HG03159 (cell line): Measurements from ENCODE around the gene SLC2A3.
"Not testable (repeated sequence)": the region's sequence is repeated elsewhere in the genome, so short reads cannot be mapped to it uniquely, and the experiment has no call there.

Experiments
- ATAC-seq: cut with Tn5 transposase; IDR thresholded peaks from one replicate; pipeline ENCODE4 v1.9.1; 2021; ENCODE audit warnings: mild to moderate bottlenecking, moderate library complexity; ENCODE audit not compliant: unreplicated experiment

Gene SLC2A3

GRCh38 chr12:7935590-7936581, at the start of gene SLC2A3:
SLC2A3 (minus strand) TSS chr12:7936187; CDS start chr12:7936034, 153 bp downstream.
- ATAC-seq = peak; percentile 25

DNA sequence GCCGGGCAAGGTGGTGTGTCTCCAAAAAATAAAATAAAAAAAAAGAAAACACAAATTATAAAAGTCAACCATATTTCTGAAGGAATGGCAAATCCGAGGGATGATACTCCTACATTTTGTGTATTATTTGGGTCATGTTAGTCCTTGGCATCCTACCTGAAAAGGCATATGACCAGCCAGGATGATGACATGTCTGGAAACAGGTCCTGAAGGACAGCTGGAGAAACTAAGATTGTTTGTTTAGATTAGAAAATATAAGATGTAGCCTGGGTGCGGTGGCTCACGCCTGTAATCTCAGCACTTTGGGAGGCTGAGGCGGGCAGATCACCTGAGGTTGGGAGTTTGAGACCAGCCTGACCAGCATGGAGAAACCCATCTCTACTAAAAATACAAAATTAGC, 48.9 kb upstream of the SLC2A3 start:
- ATAC-seq = no peak

DNA sequence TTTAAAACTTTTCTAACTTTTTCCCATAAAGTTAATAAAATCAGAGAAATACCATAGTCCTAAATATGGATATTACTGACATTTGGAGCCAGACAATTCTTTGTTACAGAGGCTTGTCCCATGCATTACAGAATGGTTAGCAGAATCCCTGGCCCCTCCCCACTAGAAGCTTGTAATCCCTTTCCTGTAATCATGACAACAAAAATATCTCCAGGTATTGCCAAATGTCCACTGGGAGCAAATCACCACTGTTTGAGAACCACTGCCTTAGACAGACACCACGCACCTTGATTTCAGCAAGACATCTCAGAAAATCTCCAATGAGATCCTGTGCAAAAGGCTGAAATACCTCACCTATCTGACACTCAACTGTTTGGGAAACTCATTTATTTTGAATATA, 47.5 kb upstream of the SLC2A3 start:
- ATAC-seq = not testable (repeated sequence)

GRCh38 chr12:7983019-7983418, 47.0 kb upstream of the SLC2A3 start:
- ATAC-seq = not testable (repeated sequence)

GRCh38 chr12:7982332-7982735, 46.3 kb upstream of the SLC2A3 start:
- not testable (repeated sequence) for ATAC-seq

- ATAC-seq = no peak
These were observed 45.5 kb upstream of the SLC2A3 start for GRCh38 chr12:7981446-7981845.

DNA sequence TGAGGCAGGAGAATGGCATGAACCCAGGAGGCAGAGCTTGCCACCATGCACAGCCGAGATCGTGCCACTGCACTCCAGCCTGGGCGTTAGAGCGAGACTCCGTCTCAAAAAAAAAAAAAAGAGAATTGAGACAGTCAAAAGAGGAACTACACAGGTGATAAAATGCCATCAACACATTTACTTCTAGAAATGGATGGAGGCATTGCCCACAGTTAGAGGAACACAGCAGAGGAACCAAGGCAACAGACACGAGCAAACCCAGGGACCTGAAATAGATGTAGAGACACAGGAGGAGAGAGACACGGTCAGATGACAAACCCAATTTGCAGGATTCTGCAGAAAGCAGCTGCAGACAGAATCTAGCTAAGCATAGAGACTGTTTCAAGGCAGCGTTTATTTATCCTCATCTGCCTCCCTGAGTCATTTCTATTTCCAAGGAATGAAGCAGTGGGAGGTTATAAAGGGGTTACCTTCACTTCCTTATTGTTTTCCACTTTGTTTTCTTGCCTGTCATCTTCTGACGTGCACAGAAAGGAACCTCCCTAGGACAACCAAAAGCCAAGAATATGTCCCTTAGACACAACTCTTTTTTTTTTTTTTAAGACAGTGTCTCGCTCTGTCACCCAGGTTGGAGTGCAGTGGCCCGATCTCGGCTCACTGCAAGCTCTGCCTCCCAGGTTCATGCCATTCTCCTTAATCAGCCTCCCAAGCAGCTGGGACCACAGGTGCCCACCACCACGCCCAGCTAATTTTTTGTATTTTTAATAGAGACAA, 41.6 kb upstream of the SLC2A3 start:
- peak; percentile 90 for ATAC-seq

DNA sequence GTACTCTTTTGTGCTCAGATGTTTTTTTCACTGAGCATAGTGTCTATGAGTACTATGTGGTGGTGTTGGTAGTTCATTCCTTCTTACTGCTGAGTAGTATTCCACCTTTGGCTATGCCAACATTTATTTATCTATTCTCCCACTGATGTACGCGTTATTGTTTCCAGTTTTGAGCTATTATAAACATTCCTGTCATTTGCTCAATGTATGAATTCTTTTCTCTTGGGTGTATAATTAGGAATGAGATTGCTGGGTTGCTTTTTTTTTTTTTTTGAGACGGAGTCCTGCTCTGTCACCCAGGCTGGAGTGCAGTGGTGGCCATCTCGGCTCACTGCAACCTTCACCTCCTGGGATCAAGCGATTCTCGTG, 37.5 kb upstream of the SLC2A3 start:
- no peak for ATAC-seq

- no peak for ATAC-seq
These were observed 36.9 kb upstream of the SLC2A3 start for GRCh38 chr12:7972734-7973456.

GRCh38 chr12:7972269-7972668, 36.3 kb upstream of the SLC2A3 start:
- not testable (repeated sequence) for ATAC-seq

DNA sequence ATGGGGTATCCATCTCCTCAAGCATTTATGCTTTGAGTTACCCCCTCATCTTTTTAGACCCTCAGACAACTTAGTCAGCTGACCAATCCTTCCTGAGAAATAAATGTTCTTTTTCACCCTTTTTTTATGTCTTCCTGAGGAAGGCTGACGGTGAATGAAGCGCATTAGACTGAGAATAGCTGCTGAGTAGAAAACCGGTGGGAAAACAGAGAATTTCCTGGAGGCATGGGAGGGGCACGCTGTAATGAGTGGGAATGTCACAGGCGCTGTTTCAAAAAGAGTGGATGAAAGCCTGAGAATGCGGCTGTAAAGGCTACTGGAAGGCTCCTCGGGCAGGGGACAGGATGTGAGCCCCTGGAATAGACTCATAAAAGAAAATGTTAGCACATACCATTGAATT, 35.8 kb upstream of the SLC2A3 start:
- ATAC-seq = not testable (repeated sequence)

- ATAC-seq = peak; percentile 88
These were observed 34.7 kb upstream of the SLC2A3 start for GRCh38 chr12:7970475-7971252.

DNA sequence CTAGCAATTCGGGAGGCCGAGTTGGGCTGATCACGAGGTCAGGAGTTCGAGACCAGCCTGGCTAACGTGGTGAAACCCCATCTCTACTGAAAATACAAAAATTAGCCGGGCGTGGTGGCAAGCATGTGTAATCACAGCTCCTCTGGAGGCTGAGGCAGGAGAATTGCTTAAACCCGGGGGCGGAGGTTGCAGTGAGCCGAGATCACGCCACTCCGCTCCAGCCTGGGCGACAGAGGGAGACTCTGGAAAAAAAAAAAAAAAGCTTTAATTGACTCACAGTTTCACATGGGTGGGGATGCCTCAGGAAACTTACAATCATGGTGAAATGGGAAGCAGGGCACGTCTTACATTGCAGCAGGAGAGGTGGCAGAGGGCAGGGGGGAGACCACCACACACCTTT, 30.6 kb upstream of the SLC2A3 start:
- ATAC-seq = no peak

GRCh38 chr12:7964669-7965068, 28.7 kb upstream of the SLC2A3 start:
- ATAC-seq = not testable (repeated sequence)

GRCh38 chr12:7961395-7962178, 25.6 kb upstream of the SLC2A3 start:
- no peak for ATAC-seq

DNA sequence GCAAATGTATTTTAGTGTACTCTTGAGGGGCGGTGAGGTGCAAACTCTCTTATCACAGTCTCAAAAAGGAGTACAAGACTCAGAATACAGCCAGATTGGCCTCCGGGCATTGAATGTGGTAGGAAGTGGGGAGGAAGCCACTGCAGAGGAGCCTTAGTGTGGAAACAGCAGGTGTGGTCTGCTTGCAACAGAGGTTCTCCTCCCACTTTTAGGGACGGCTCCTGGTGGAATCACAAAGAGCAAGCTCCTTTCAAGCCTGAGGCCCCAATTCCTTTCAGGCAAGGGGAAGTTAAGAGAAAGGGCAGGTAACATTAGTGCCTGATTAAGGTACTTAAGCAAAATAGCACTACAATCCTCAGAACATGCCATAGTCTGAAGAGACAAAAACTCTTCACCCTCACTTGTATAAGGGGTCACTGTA, 23.7 kb upstream of the SLC2A3 start:
- ATAC-seq = peak; percentile 41

DNA sequence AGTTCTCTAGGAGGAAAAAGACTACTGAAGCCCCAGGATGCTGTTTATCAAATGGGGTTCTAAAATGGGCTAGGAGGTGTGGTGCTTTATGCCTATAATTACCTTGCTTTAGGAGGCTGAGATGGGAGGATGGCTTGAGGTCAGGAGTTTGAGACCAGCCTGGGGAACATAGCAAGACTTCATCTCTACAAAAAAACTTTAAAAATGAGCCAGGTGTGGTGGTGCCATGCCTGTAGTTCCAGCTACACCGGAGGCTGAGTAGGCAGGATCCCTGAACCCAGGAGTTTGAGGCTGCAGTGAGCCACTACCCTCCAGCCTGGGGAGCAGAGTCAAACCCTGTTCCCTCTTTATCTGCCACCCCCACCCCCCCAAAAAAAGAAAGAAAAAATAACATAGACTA, 23.3 kb upstream of the SLC2A3 start:
- ATAC-seq = no peak

GRCh38 chr12:7954877-7955276, 18.9 kb upstream of the SLC2A3 start:
- ATAC-seq = not testable (repeated sequence)

DNA sequence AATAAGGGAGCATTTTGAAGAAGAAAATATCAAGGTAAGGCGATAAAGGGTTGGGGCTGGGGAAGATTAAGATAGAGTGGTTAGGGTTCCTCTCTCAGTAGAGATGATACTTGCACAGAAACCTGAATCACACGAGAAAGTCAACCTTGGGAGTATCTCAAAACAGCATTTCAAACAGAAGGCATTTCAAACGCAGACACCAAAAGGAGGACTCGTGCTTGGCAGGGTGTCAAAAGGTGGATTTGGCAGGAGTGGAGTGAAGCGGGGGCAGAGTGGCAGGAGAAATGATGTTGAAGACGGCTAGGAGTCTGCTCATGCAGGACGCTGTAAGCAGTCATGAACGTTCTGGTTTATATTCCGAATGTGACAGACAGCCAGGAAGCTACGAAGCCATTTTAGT, 18.4 kb upstream of the SLC2A3 start:
- ATAC-seq = not testable (repeated sequence)
